GM21737 (cell line): ENCODE data around the gene HES1.
"Not testable (repeated sequence)": the region's sequence is repeated elsewhere in the genome, so short reads cannot be mapped to it uniquely, and the experiment has no call there.

ENCODE experiments used
- ATAC-seq: cut with Tn5 transposase; IDR thresholded peaks from one replicate; pipeline ENCODE4 v1.9.1; 2021; ENCODE audit warnings: mild to moderate bottlenecking, moderate library complexity; ENCODE audit not compliant: unreplicated experiment

HES1 gene

GRCh38 chr3:194139814-194140391, 4.0 kb downstream of the HES1 start:
- ATAC-seq = no peak

- no peak for ATAC-seq
Measured at GRCh38 chr3:194140520-194141414, 4.8 kb downstream of the HES1 start.

- peak; percentile 35 for ATAC-seq
Measured at GRCh38 chr3:194141415-194142155, 5.6 kb downstream of the HES1 start.

- no peak for ATAC-seq
Measured at GRCh38 chr3:194142156-194142910, 6.4 kb downstream of the HES1 start.

- no peak for ATAC-seq
Measured at GRCh38 chr3:194145702-194146101, 9.8 kb downstream of the HES1 start.

- ATAC-seq = no peak
Measured at GRCh38 chr3:194147679-194148078, 11.7 kb downstream of the HES1 start.

- no peak for ATAC-seq
Measured at GRCh38 chr3:194148383-194148782, 12.4 kb downstream of the HES1 start.

GRCh38 chr3:194150252-194150934, 14.4 kb downstream of the HES1 start:
- no peak for ATAC-seq

- ATAC-seq = not testable (repeated sequence)
Measured at GRCh38 chr3:194150935-194151302, 15.0 kb downstream of the HES1 start.

- no peak for ATAC-seq
Measured at GRCh38 chr3:194154346-194154745, 18.4 kb downstream of the HES1 start.

GRCh38 chr3:194156095-194156494, 20.1 kb downstream of the HES1 start:
- no peak for ATAC-seq

GRCh38 chr3:194158942-194159439, 23.0 kb downstream of the HES1 start:
- ATAC-seq = no peak

- ATAC-seq = no peak
Measured at GRCh38 chr3:194160158-194160557, 24.2 kb downstream of the HES1 start.

GRCh38 chr3:194161131-194162045, 25.4 kb downstream of the HES1 start:
- ATAC-seq = no peak

- no peak for ATAC-seq
Measured at GRCh38 chr3:194162070-194162678, 26.2 kb downstream of the HES1 start.

GRCh38 chr3:194162817-194163584, 27.1 kb downstream of the HES1 start:
- ATAC-seq = no peak

- ATAC-seq = no peak
Measured at GRCh38 chr3:194163697-194164096, 27.7 kb downstream of the HES1 start.

- ATAC-seq = no peak
Measured at GRCh38 chr3:194164861-194165260, 28.9 kb downstream of the HES1 start.
